OCI-M2 (cell line): Measurements from ENCODE around the gene GPATCH2L.

Source experiments
- DNase-seq: peaks from one replicate; lab custom pipeline; 2025; ENCODE audit not compliant: unreplicated experiment; lab: John Stamatoyannopoulos, UW

The GPATCH2L gene

GRCh38 chr14:76195003-76195402 lies 43.3 kb downstream of the GPATCH2L start:
- no peak for DNase-seq

GRCh38 chr14:76196980-76197695 lies 45.4 kb downstream of the GPATCH2L start:
- no peak for DNase-seq

- no peak for DNase-seq
Measured at GRCh38 chr14:76201162-76201561, 49.4 kb downstream of the GPATCH2L start.

- DNase-seq, result no peak
Measured at GRCh38 chr14:76203086-76204001, 51.6 kb downstream of the GPATCH2L start.

GRCh38 chr14:76204461-76205230 lies 52.9 kb downstream of the GPATCH2L start:
- DNase-seq, result no peak

GRCh38 chr14:76205708-76206107 lies 54.0 kb downstream of the GPATCH2L start:
- DNase-seq, result no peak

GRCh38 chr14:76208340-76208739 lies 56.6 kb downstream of the GPATCH2L start:
- no peak for DNase-seq

- no peak for DNase-seq
Measured at GRCh38 chr14:76212242-76212641, 60.5 kb downstream of the GPATCH2L start.

GRCh38 chr14:76217179-76217578 lies 65.5 kb downstream of the GPATCH2L start:
- no peak for DNase-seq

GRCh38 chr14:76218662-76219061 lies 66.9 kb downstream of the GPATCH2L start:
- DNase-seq, result no peak

GRCh38 chr14:76219873-76220272 lies 68.2 kb downstream of the GPATCH2L start:
- DNase-seq, result no peak

- DNase-seq, result no peak
Measured at GRCh38 chr14:76227450-76228050, 75.8 kb downstream of the GPATCH2L start.

- no peak for DNase-seq
Measured at GRCh38 chr14:76228138-76228537, 76.4 kb downstream of the GPATCH2L start.

- DNase-seq, result no peak
Measured at GRCh38 chr14:76232800-76233199, 81.1 kb downstream of the GPATCH2L start.

- DNase-seq, result no peak
Measured at GRCh38 chr14:76235628-76236027, 83.9 kb downstream of the GPATCH2L start.

GRCh38 chr14:76236172-76237130 lies 84.7 kb downstream of the GPATCH2L start:
- DNase-seq, result no peak

GRCh38 chr14:76237349-76237990 lies 85.7 kb downstream of the GPATCH2L start:
- DNase-seq, result no peak

GRCh38 chr14:76245097-76245496 lies 93.4 kb downstream of the GPATCH2L start:
- DNase-seq, result no peak

- DNase-seq, result no peak
Measured at GRCh38 chr14:76250302-76250701, 98.6 kb downstream of the GPATCH2L start.
